ACC112 (cell line): ENCODE data around the gene CYTH1.

Experiments
- H2AFZ ChIP-seq: fragments of 200-600 bp; sonication (generic); one replicate; pipeline ENCODE4 v1.6.0; 2017; ENCODE audit warnings: antibody characterized with exemption, low read length; ENCODE audit not compliant: unreplicated experiment
- H3K27ac ChIP-seq: fragments of 200-600 bp; sonication (generic); 2 replicates; pipeline ENCODE4 v1.5.1; 2014; ENCODE audit warnings: low read depth, mild to moderate bottlenecking, antibody characterized with exemption, low read length, moderate library complexity
- H3K27me3 ChIP-seq: fragments of 200-600 bp; sonication (generic); 2 replicates; pipeline ENCODE4 v1.6.1; 2014; ENCODE audit warnings: mild to moderate bottlenecking, antibody characterized with exemption, low read length, moderate library complexity, mixed read lengths; ENCODE audit not compliant: insufficient read depth
- H3K36me3 ChIP-seq: fragments of 200-600 bp; sonication (generic); 2 replicates; pipeline ENCODE4 v1.6.1; 2016; ENCODE audit warnings: mild to moderate bottlenecking, antibody characterized with exemption, low read length, moderate library complexity, mixed read lengths; ENCODE audit not compliant: insufficient read depth
- H3K4me1 ChIP-seq: fragments of 200-600 bp; sonication (generic); one replicate; pipeline ENCODE4 v1.6.1; 2016; ENCODE audit warnings: low read length, mixed read lengths; ENCODE audit not compliant: insufficient read depth, unreplicated experiment, control insufficient read depth
- H3K4me3 ChIP-seq: fragments of 200-600 bp; sonication (generic); 2 replicates; pipeline ENCODE4 v1.5.1; 2014; ENCODE audit warnings: mild to moderate bottlenecking, low read depth, low read length
- H3K79me2 ChIP-seq: fragments of 200-600 bp; sonication (generic); one replicate; pipeline ENCODE4 v1.6.0; 2016; ENCODE audit warnings: low read length; ENCODE audit not compliant: control insufficient read depth, unreplicated experiment, insufficient read depth

The CYTH1 gene

DNA sequence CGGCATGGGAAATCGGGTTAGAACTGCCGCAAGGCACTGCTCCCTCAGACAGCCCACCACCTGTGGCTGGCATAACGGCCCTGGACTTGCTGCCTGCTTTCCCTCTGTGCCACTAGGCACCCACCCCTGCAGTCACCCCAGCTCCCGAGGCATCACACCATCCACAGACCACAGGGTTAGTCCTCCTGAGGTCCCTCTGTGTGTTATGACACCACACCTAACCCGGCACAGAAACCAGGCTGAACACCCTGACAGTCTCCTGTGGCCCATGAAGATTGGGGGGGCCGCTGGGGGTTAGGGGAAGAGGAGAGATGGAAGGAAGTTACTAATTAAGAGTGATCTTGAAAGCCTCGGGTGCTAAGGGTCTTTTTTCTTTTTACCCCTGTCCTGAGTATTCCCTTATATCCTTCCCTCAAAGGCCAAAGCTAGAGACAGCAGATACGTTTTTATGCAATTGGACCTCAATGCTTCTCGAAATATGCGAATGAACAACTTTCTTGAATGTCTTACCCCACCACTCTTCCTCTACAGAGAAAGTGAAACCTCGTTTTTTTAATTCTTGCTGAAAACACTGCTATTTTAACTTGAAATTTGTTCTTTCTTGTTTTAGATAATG is 7.0 kb downstream of the CYTH1 start:
- H3K27ac ChIP-seq, result no peak overlapping the region
- H3K4me3 ChIP-seq, result peak overlapping the region; percentile 42; the same call in 1 of the 2 replicates
- peaks cover 18% of the 10 kb centered on the region for H3K4me1 ChIP-seq
- H3K27me3 ChIP-seq, result no peaks in the 10 kb centered on the region
- H3K79me2 ChIP-seq, result peaks cover 30% of the 10 kb centered on the region
- H3K36me3 ChIP-seq, result no peaks in the 10 kb centered on the region
- H2AFZ ChIP-seq, result no peak overlapping the region

DNA sequence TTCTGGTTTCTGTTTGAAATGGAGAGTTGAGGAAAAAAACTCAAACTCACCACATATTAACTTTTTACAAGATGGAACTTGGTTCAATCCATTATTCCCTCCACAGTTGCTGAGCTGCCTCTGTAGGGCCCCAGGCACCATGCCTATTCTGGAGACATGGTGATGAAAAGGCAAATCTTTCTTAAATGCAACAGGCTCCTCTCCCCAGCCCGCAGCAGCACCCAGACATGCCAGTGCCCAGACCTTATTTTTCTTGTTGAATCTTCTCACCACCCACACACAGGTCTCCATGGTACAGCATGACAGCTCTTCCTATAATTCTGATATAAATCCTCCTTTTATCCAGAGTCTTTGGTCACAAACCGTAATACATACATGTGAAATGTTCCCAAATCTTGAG is 7.6 kb downstream of the CYTH1 start:
- Histone ChIP-seq H3K36me3 (no peaks in the 10 kb centered on the region), H3K4me1 (peaks cover 14% of the 10 kb centered on the region), H3K79me2 (peaks cover 26% of the 10 kb centered on the region), H3K4me3 (no peak overlapping the region), H3K27ac (no peak overlapping the region), H2AFZ (no peak overlapping the region), H3K27me3 (no peaks in the 10 kb centered on the region)

DNA sequence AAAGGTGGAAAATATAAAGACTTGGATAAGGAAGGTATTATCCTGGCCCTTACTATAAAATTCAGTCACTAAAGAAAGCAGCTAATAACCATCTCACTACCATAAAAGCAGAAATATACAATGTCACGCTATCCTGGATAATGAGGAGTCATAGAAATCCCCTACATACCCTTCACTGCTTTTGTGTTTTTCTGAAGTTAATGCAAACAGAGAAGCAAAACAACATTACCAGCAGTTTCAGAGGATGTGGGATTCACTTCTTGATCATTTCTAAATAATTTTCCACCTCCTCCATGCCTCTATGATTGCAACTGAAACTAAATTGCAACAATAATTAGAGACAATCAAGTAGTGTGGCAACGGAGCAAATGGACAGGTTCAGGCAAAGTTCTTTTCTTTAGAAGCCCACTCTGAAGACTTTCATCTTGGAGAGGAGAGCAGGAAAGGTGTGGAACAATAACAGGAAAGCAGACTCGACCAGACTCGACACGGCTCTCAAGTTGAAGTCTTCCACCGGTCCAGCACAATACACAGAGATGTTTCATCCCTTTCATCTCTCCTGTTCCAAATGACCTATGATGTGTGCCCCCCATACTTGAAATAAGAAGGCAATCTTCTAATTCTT is 10.2 kb downstream of the CYTH1 start:
- Histone ChIP-seq H3K27ac (no peak overlapping the region), H3K4me3 (no peak overlapping the region), H3K4me1 (peaks cover 14% of the 10 kb centered on the region), H3K79me2 (peaks cover 24% of the 10 kb centered on the region), H3K27me3 (no peaks in the 10 kb centered on the region), H2AFZ (no peak overlapping the region), H3K36me3 (no peaks in the 10 kb centered on the region)

DNA sequence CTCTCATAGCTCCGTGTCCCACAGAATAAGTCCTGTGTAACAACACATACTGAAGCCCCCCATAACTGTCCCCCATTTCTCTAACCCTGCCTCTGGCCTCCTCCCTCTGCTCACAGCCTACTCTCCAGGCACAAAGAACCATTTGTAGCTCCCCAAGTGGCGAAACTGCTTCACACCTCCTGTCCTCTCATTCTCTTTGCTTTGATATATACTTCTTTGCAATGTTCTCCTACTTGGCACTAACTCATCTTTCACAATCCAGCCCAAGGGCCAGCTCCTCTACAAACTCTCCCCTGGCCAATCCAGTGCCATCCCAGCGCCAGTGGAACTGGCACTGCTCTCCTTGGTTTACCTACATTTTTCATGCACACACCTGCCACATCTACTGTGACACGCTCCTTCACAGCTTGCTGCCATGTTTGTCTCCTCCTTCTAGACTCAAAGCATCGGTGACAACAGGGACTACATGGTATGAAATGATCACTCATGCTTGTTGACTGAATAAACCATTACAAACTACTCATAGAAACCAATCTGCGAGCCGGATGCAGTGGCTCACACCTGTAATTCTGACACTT is 12.8 kb downstream of the CYTH1 start:
- H3K4me3 ChIP-seq, result no peak overlapping the region
- H3K36me3 ChIP-seq, result no peaks in the 10 kb centered on the region
- H2AFZ ChIP-seq, result no peak overlapping the region
- peaks cover 28% of the 10 kb centered on the region for H3K79me2 ChIP-seq
- H3K27me3 ChIP-seq, result no peaks in the 10 kb centered on the region
- H3K27ac ChIP-seq, result no peak overlapping the region
- H3K4me1 ChIP-seq, result peaks cover 3% of the 10 kb centered on the region

DNA sequence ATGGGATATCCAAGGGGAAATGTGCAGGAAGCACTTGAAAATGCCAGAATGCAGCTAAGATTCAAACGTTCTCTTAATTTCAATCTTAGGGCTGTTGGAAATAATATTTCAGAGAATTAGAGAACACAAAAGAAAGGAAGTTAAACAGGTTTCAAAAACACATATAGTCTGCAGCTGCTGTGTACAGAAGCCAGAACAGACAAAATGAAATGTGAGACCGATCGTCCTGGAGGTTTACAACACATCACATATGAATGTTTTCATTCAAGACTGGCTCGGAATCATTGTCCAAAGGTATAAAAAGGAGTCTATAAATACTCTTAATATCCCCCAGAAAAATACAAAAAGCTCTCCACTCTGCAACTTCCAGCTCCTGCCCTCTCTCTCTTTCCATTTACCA is 14.3 kb downstream of the CYTH1 start:
- H3K36me3 ChIP-seq, result no peaks in the 10 kb centered on the region
- no peak overlapping the region for H3K27ac ChIP-seq
- H3K79me2 ChIP-seq, result peaks cover 26% of the 10 kb centered on the region
- no peak overlapping the region for H2AFZ ChIP-seq
- no peaks in the 10 kb centered on the region for H3K4me1 ChIP-seq
- no peaks in the 10 kb centered on the region for H3K27me3 ChIP-seq
- no peak overlapping the region for H3K4me3 ChIP-seq

DNA sequence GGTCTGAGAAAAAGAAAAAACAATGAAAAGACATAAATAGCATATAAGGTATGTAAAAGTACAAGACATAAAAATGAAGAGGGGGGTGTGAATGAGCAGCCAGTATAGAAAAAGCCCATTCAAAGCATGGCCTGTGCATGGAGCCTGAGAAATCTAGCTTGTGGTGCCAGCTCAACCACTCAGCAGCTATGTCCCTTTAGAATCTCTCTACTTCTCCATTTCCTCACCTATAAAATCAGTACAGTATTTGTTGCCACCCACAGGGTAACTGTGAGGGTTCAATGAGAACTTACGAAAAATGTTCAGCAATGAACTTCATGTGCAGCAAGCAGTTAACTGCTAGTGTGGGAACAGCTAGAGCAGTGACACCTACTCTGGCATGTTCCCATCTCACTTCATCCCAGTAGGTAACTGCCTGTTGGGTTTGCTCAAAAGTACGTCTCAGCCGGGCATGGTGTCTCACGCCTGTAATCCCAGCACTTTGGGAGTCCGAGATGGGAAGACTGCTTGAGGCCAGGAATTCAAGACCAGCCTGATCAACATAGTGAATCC is 15.3 kb downstream of the CYTH1 start:
- Histone ChIP-seq H3K4me3 (no peak overlapping the region), H3K79me2 (peaks cover 26% of the 10 kb centered on the region), H3K36me3 (no peaks in the 10 kb centered on the region), H2AFZ (no peak overlapping the region), H3K27me3 (no peaks in the 10 kb centered on the region), H3K4me1 (peaks cover 6% of the 10 kb centered on the region), H3K27ac (no peak overlapping the region)

DNA sequence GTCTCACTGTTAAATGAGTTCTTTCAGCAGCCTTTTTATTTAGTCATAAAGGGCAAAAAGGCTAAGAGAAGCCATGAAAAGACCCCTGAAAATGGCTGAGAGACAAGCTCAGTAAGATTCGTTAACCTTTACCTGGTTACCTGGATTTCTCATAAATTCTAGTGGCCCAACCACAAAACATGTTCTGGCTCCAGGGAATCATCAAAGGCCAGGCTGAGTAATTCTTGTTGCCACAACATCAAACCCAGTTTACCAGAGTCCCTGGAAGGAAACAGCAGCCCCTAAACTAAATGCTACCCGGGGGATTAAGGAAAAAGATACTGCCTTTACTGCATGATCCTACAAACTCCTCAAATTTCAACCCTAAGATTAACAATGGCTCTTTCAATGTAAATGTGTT is 15.8 kb downstream of the CYTH1 start:
- Histone ChIP-seq H3K4me3 (no peak overlapping the region), H3K36me3 (no peaks in the 10 kb centered on the region), H3K79me2 (peaks cover 26% of the 10 kb centered on the region), H3K27ac (no peak overlapping the region), H3K4me1 (peaks cover 6% of the 10 kb centered on the region), H2AFZ (no peak overlapping the region), H3K27me3 (no peaks in the 10 kb centered on the region)

DNA sequence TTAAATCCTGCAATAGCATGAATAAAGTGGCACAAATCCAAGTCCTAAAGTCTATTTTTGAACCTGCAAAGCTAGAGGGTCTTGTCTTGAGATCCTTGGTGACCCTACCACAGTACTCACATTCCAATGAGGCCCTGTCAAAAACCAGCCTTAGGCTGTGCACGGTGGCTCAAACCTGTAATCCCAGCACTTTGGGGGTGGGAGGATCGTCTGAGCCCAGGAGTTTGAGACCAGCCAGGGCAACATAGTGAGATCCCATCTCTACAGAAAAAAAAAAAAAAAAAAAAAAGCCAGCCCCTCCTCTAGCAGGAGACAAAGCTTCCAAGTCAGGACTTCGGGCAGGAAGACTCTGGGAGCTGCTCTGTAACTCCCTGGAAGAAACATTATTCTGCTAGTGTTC is 16.3 kb downstream of the CYTH1 start:
- H3K36me3 ChIP-seq, result no peaks in the 10 kb centered on the region
- peaks cover 6% of the 10 kb centered on the region for H3K4me1 ChIP-seq
- no peak overlapping the region for H3K27ac ChIP-seq
- H2AFZ ChIP-seq, result no peak overlapping the region
- no peaks in the 10 kb centered on the region for H3K27me3 ChIP-seq
- H3K4me3 ChIP-seq, result no peak overlapping the region
- H3K79me2 ChIP-seq, result peaks cover 28% of the 10 kb centered on the region

DNA sequence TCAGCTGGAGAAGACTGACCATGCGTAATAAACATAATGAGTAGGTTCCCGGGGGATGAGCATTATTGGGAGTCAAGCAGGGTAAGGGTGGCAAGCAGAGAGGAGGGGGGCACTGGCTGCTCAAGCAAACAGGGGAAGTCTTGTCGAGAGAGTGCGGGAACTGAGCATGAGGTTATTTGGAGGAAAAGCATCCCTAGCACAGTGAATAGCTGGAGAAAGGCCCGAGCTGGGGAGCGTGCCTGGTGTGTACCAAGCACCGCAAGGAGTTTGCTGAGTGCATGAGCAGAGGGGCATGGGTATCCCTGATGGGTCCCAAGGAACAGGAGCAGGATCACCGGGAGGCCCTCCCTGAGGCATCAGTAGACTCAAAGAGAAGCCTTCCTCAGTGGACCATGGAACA is 17.2 kb downstream of the CYTH1 start:
- no peak overlapping the region for H3K27ac ChIP-seq
- H3K27me3 ChIP-seq, result no peaks in the 10 kb centered on the region
- peaks cover 34% of the 10 kb centered on the region for H3K79me2 ChIP-seq
- H3K36me3 ChIP-seq, result no peaks in the 10 kb centered on the region
- H3K4me3 ChIP-seq, result no peak overlapping the region
- H3K4me1 ChIP-seq, result peaks cover 6% of the 10 kb centered on the region
- H2AFZ ChIP-seq, result no peak overlapping the region

DNA sequence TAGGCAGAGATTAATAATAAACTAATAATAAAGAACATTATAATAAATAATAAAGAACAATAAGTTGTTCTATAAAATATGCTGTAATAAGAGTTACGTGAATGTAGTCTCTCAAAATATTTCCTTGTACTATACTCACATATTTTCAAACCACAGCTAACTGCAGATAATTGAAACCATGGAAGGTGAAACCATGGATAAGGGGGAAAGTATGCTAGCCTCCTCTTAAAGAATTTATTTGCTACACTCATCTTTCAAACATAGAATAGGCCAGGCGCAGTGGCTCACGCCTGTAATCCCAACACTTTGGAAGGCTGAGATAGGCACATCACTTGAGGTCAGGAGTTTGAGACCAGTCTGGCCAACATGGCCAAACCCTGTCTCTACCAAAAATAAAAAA is 18.5 kb downstream of the CYTH1 start:
- H3K79me2 ChIP-seq, result peaks cover 41% of the 10 kb centered on the region
- H3K27me3 ChIP-seq, result no peaks in the 10 kb centered on the region
- H3K27ac ChIP-seq, result no peak overlapping the region
- H3K4me1 ChIP-seq, result peaks cover 6% of the 10 kb centered on the region
- no peak overlapping the region for H3K4me3 ChIP-seq
- no peaks in the 10 kb centered on the region for H3K36me3 ChIP-seq
- H2AFZ ChIP-seq, result no peak overlapping the region
